ENCODE data around the gene PTGR2.

Gene PTGR2

GRCh38 chr14:73824127-73824526, 27.5 kb upstream of the PTGR2 start:
- TF ChIP-seq GATA2 (IDR thresholded peaks at IDR 0.05; ENCODE audit: low read depth, low read length) (no peak), GATA3 (IDR thresholded peaks at IDR 0.05; ENCODE audit: low read depth, low read length) (no peak)

GRCh38 chr14:73824536-73824935, 27.1 kb upstream of the PTGR2 start:
- TF ChIP-seq GATA2 (IDR thresholded peaks at IDR 0.05; ENCODE audit: low read depth, low read length) (no peak), GATA3 (IDR thresholded peaks at IDR 0.05; ENCODE audit: low read depth, low read length) (no peak)

GRCh38 chr14:73825551-73826188, 26.0 kb upstream of the PTGR2 start:
- TF ChIP-seq GATA2 (IDR thresholded peaks at IDR 0.05; ENCODE audit: low read depth, low read length): no peak
- TF ChIP-seq GATA3 (IDR thresholded peaks at IDR 0.05; ENCODE audit: low read depth, low read length): no peak

- TF ChIP-seq GATA3 (IDR thresholded peaks at IDR 0.05; ENCODE audit: low read depth, low read length) (no peak), GATA2 (IDR thresholded peaks at IDR 0.05; ENCODE audit: low read depth, low read length) (no peak)
Measured at GRCh38 chr14:73829071-73829470, 22.6 kb upstream of the PTGR2 start.

GRCh38 chr14:73829526-73830431, 21.9 kb upstream of the PTGR2 start:
- no peak for TF ChIP-seq GATA2 (IDR thresholded peaks at IDR 0.05; ENCODE audit: low read depth, low read length)
- no peak for TF ChIP-seq GATA3 (IDR thresholded peaks at IDR 0.05; ENCODE audit: low read depth, low read length)

- TF ChIP-seq GATA2 (IDR thresholded peaks at IDR 0.05; ENCODE audit: low read depth, low read length) (no peak), GATA3 (IDR thresholded peaks at IDR 0.05; ENCODE audit: low read depth, low read length) (no peak)
Measured at GRCh38 chr14:73833034-73833433, 18.6 kb upstream of the PTGR2 start.

GRCh38 chr14:73833530-73834260, 17.9 kb upstream of the PTGR2 start:
- TF ChIP-seq GATA2 (IDR thresholded peaks at IDR 0.05; ENCODE audit: low read depth, low read length) (no peak), GATA3 (IDR thresholded peaks at IDR 0.05; ENCODE audit: low read depth, low read length) (no peak)

- no peak for TF ChIP-seq GATA2 (IDR thresholded peaks at IDR 0.05; ENCODE audit: low read depth, low read length)
- no peak for TF ChIP-seq GATA3 (IDR thresholded peaks at IDR 0.05; ENCODE audit: low read depth, low read length)
Measured at GRCh38 chr14:73834261-73834625, 17.4 kb upstream of the PTGR2 start.

- TF ChIP-seq GATA3 (IDR thresholded peaks at IDR 0.05; ENCODE audit: low read depth, low read length) (no peak), GATA2 (IDR thresholded peaks at IDR 0.05; ENCODE audit: low read depth, low read length) (no peak)
Measured at GRCh38 chr14:73842201-73842600, 9.4 kb upstream of the PTGR2 start.

GRCh38 chr14:73842851-73843250, 8.8 kb upstream of the PTGR2 start:
- TF ChIP-seq GATA2 (IDR thresholded peaks at IDR 0.05; ENCODE audit: low read depth, low read length) (no peak), GATA3 (IDR thresholded peaks at IDR 0.05; ENCODE audit: low read depth, low read length) (no peak)

- TF ChIP-seq GATA3 (IDR thresholded peaks at IDR 0.05; ENCODE audit: low read depth, low read length) (no peak), GATA2 (IDR thresholded peaks at IDR 0.05; ENCODE audit: low read depth, low read length) (no peak)
Measured at GRCh38 chr14:73843296-73843695, 8.3 kb upstream of the PTGR2 start.

- TF ChIP-seq GATA2 (IDR thresholded peaks at IDR 0.05; ENCODE audit: low read depth, low read length): no peak
- no peak for TF ChIP-seq GATA3 (IDR thresholded peaks at IDR 0.05; ENCODE audit: low read depth, low read length)
Measured at GRCh38 chr14:73846947-73847346, 4.7 kb upstream of the PTGR2 start.

GRCh38 chr14:73851000-73851399, 631 bp upstream of the PTGR2 start:
- TF ChIP-seq GATA2 (IDR thresholded peaks at IDR 0.05; ENCODE audit: low read depth, low read length) (no peak), GATA3 (IDR thresholded peaks at IDR 0.05; ENCODE audit: low read depth, low read length) (no peak)

- no peak for TF ChIP-seq GATA3 (IDR thresholded peaks at IDR 0.05; ENCODE audit: low read depth, low read length)
- no peak for TF ChIP-seq GATA2 (IDR thresholded peaks at IDR 0.05; ENCODE audit: low read depth, low read length)
Measured at GRCh38 chr14:73859145-73859544, 7.5 kb downstream of the PTGR2 start.

Data from SH-SY5Y (cell line).